Measurements from ENCODE around the gene SHANK1.
"Not testable (repeated sequence)": the region's sequence is repeated elsewhere in the genome, so short reads cannot be mapped to it uniquely, and the experiment has no call there.

SHANK1 gene

DNA sequence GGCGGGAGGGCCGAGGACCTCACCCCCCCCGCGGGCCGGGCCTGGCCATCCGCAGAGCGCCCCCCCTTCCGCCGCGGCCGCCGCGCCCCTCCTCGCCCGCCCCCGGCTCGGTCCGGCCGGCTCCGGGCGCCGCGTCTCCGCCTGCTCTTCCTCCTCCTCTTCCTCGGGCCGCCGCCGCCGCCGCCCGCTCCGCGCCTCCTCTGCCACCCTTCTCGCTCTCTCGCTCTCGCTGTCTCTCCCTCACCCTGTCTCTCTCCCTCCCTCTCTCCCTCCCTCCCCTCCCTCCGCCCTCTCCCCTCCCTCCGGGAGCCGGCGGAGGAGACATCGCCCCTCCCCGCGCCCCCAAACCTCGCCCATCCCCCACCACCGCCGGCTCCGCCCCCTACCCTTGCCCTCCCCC is at the start of gene SHANK1:
Gene SHANK1 (minus strand): TSS at position 237 of the 400 bp plus-strand sequence. CDS start 2,883 bp downstream, outside the sequence.
- no peak for DNase-seq

DNA sequence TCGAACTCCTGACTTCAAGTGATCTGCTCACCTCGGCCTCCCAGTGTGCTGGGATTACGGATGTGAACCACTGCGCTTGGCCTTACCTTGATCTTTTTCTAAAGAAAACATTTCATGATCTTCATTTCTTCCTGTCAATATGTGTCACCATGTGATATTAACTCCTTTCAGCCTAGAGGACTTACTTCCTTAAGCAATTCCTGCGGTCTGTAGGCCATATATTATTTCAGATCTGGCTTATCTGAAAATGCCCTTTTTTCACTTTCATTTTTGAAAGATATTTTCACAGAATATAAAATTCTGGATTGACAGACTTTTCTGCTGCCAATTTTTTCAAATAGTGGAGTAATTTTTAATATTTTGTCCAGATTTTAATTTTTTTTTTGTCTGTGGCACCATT is 48.7 kb upstream of the SHANK1 start:
- no peak for DNase-seq

DNA sequence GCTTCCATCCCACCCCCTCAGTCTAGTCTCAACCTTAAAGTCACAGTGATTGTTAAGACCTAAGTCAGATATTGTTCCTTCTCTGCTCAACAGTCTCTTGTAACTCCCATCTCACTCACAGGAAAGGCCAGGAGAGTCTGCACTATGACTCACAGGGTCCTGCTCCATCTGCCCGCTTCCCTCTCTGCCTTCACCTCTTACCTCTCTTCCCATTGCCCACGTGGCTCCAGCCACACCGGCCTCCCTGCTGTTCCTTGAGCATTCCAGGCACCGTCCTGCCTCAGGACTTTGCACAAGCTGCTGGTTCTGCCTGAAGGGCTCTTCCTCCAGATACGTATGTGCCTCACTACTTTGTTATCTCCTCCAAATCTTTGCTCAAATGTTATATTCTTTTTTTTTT is 47.7 kb upstream of the SHANK1 start:
- DNase-seq, result not testable (repeated sequence)

DNA sequence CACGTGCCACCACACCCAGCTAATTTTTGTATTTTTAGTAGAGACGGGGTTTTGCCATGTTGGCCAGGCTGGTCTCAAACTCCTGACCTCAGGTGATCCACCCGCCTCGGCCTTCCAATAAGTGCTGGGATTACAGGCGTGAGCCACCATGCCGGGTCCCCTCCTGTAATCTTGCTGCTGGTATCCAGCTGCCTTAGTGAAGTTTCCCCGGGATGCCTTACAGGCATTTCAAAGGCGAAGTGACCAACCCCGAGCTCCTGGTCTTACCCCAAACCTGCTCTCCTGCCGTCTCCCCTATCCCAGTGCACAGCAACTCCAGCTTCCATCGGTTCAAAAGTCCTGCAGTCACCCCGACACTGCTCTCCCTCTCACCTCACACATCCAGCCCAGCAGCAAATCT is 47.1 kb upstream of the SHANK1 start:
- DNase-seq, result not testable (repeated sequence)

DNA sequence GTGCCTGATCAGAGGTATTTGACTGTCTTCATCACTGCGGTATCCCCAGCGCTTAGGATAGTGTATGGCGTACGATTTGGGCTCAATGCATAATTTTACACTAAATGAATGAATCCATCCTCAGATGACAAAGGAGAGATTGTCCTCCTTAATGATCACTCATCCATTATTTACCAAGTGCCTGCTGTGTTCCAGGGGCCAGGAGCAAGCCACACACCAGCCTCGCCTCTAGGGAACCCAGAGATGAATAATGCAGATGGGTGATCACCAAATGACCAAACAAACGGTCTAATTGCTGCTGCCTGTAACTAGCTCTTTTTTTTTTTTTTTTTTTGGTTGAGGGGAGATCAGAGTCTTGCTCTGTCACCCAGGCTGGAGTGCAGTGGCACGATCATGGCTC is 44.8 kb upstream of the SHANK1 start:
- DNase-seq, result no peak

DNA sequence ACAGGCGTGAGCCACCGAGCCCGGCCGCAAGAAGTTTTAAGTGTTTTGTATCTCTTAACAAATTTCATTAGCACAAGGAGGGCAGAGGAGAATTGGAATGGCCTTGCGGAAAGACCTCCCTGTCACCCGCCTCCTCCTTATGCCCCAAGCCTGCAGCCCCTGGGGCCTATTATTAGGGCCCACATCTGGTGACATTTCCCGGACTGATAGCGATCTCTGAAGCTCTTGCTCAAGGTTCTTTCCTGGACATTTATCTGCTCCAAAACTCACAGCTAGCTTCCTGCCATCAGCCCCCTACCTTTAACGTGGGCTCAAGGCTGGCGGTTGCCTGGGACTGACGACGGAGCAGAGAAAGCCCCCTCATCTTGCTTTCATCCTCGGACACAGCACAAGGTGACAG is 43.9 kb upstream of the SHANK1 start:
- DNase-seq, result not testable (repeated sequence)

DNA sequence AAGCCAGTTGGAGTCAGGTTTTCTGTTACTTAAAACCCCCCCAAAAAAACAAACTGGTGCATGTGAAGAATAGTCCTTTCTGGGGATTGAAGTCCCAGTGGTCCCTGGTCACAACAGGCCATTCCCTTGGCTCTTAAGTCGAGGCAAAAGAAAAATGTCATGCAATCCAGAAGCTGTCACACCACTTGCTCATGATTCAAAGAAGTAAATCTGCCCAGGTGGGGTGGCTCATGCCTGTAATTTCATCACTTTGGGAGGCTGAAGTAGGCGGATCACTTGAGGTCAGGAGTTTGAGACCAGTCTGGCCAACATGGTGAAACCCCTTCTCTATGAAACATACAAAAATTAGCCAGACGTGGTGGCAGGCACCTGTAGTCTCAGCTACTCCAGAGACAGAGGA is 41.9 kb upstream of the SHANK1 start:
- DNase-seq, result not testable (repeated sequence)

DNA sequence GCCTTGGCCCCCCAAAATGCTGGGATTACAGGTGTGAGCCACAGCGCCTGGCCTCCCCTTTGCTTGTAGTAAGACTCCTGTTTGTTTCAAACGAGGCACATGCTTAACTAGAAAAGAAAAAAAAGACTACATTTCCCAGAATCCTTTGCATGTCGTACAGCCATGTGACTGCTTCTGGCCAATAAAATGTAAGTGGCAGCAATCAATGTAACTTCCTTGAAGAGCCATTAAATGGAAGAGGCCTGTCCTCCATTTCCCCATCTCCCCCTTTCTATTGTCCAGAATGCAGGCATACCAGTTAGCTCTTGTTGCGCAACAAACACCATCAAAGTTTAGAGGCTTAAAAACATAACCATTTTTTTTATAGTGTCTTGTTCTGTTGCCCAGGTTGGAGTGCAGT is 40.3 kb upstream of the SHANK1 start:
- no peak for DNase-seq

DNA sequence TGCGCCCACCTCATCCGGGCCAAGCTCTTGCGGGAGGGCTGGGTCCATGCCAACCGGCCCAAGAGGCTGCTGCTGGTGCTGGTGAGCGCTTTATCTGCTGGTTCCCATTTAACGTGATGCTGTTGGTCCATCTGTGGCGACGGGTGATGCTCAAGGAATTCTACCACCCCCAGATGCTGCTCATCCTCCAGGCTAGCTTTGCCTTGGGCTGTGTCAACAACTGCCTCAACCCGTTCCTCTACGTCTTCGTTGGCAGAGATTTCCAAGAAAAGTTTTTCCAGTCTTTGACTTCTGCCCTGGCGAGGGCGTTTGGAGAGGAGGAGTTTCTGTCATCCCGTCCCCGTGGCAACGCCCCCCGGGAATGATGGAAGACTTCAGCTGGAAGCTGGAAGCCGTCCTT is 39.5 kb upstream of the SHANK1 start:
- DNase-seq, result not testable (repeated sequence)

DNA sequence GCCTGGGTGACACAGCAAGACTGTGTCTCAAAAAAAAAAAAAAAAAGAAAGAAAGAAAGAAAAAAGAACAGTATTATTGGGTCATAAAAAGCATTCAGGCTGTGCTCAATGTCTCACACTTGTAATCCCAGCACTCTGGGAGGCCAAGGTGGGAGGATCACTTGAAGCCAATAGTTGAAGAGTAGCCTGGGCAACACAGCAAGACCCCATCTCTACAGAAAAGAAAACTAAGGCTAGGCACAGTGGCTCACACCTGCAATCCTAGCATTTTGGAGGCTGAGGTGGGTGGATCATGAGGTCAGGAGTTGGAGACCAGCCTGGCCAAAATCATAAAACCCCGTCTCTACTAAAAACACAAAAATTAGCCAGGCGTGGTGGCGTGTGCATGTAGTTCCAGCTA is 38.0 kb upstream of the SHANK1 start:
- not testable (repeated sequence) for DNase-seq

DNA sequence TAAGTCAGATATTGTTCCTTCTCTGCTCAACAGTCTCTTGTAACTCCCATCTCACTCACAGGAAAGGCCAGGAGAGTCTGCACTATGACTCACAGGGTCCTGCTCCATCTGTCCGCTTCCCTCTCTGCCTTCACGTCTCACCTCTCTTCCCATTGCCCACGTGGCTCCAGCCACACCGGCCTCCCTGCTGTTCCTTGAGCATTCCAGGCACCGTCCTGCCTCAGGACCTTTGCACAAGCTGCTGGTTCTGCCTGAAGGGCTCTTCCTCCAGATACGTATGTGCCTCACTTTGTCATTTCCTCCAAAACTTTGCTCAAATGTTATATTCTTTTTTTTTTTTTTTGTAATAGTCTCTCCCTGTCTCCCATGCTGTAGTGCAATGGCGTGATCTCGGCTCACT is 36.6 kb upstream of the SHANK1 start:
- DNase-seq, result not testable (repeated sequence)

DNA sequence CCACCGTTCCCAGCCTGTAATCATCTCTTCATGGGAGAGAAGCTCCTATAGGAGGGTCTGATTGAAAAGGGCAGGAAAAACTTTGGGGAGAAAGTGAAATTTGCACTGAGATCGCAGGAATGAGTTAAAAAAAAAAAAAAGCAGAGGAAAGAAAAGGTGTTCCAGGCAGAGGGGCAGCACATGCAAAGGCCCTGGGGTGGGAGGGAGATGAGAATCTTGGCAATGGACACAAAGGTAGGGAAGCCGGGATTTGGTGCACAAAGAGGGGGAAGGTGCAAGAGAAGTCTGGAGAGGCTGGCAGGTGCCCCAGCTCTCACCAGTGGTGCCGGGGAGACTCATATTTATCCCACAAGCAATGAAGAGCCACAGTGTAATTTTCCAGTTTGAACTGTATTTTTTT is 34.3 kb upstream of the SHANK1 start:
- DNase-seq, result no peak

DNA sequence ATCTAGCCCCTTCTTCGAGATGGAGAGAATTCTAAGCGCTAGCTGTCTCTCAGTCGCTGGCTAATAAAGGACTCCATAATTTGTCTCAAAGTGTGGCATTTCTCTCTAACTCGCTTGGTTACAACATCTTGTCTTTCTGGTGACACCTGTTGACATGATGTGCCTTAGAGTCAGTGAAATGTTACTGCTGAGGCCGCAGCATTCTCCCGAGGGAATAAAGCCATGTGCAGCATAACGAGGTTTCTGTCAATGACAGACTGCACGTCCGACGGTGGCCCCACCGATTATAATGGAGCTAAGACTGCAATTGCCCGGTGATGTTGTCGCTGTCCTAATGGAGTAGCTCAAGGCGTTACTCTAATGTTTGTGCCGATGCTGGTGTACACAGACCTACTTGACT is 30.4 kb upstream of the SHANK1 start:
- no peak for DNase-seq

DNA sequence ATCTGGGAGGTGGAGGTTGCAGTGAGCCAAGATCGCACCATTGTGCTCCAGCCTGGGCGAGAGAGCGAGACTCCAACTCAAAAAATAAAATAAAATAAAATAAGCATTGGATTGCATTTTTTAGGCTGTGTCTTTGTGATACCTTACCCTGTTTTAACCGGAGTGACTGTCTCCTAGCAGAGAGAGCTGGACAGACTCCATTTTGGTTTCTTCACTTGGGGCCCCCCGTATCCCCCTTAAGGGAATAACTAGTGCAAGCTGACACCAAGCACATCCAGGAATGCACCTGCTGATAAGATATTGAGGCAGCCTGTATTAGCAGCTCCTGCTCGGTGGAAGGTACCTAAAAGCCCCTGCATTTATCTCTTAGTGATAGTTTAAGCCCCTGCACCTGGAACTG is 29.9 kb upstream of the SHANK1 start:
- no peak for DNase-seq

DNA sequence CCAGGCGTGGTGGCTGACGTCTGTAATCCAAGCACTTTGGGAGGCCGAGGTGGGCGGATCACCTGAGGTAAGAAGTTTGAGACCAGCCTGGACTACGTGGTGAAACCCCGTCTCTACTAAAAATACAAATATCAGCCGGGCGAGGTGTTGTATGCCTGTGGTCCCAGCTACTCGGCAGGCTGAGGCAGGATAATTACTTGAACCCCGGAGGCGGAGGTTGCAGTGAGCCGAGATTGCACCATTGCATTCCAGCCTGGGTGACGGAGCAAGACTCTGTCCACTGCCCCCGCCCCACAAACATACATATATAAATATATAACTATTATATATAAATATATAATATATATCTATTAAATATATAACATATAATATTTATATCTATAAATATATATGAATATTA is 27.5 kb upstream of the SHANK1 start:
- not testable (repeated sequence) for DNase-seq

DNA sequence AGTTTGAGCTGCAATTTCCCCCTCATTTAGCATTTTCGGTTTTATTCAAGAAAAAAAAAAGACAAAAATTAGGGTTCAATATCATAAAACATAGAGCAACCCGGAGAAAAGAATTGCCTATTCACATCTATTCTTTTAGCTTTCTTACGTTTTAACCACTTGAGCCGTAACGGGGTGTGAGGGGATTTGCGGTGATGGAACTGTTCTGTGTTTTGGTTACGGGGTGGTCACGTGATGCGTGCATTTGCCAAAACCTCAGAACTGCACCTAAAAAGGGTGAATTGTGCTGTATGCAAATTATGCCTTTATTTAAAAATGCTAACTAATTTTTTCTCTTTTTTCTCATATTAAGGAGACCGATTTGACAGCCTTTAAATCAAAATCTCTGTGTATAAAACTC is 25.6 kb upstream of the SHANK1 start:
- no peak for DNase-seq

DNA sequence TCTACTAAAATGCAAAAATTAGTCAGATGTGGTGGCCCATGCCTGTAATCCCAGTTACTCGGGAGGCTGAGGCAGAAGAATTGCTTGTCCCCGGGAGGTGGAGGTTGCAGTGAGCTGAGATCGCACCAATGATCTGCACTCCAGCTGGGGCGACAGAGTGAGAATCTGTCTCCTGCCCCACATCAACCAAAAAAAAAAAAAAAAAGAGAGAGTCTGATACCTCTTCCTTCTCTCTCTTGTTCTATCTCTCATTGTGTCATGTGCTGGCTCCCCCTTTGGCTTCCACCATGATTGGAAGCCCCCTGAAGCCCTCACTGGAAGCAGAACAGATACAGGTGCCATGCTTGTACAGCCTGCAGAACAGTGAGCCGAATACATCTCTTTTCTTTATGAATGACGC is 23.9 kb upstream of the SHANK1 start:
- DNase-seq, result no peak

DNA sequence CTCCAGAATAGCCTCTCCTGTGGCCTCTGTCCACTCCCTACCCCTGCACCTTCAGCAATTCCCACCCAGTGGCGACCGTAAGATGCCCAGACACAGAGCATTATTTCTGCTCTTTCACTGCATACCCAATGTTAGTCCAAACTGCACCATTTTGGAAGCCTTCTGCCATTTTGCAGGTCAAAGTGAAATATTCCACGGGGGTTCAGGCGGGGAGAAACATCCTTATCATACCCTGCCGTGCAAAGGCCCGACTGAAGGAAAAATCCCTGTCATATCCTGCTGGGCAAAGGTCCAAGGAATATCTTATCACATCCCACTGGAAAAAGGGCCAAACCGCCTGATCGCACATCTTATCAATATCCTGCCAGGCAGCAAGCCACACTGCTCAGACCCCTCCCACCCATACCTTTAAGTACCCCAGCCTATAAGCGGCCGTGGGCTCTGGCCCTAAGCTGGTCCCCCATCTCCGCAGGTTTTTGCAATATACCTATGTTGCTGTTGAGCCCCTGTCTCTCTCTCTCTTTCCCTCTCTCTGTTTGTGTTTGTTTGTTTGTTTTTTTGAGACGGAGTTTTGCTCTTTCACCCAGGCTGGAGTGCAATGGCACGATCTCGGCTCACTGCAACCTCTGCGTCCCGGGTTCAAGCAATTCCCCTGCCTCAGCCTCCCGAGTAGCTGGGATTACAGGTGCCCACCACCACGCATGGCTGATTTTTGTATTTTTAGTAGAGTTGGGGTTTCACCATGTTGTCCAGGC is 21.8 kb upstream of the SHANK1 start:
- no peak for DNase-seq

DNA sequence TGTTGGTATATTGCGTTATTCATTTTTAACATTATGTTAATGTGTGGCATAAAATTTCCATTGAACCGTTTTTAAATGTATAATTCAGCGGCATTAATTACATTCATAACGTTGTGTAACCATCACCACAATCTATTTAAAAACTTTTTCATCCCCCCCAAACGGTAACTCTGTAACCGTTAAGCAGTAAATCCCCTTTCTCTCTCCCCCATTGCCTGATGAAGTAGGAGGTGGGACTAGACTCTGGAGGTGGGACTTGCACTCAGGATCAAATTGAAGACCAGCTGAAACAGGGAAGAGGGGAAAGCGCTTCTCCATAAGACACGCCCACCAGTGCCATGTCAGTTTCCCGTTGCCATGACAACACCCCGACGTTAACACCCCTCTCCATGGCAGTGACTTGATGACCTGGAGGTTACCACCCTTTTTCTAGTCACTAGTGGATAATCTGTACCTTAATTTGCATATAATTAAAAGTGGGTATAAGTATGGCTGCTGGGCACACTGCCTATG is 20.4 kb upstream of the SHANK1 start:
- DNase-seq, result no peak

DNA sequence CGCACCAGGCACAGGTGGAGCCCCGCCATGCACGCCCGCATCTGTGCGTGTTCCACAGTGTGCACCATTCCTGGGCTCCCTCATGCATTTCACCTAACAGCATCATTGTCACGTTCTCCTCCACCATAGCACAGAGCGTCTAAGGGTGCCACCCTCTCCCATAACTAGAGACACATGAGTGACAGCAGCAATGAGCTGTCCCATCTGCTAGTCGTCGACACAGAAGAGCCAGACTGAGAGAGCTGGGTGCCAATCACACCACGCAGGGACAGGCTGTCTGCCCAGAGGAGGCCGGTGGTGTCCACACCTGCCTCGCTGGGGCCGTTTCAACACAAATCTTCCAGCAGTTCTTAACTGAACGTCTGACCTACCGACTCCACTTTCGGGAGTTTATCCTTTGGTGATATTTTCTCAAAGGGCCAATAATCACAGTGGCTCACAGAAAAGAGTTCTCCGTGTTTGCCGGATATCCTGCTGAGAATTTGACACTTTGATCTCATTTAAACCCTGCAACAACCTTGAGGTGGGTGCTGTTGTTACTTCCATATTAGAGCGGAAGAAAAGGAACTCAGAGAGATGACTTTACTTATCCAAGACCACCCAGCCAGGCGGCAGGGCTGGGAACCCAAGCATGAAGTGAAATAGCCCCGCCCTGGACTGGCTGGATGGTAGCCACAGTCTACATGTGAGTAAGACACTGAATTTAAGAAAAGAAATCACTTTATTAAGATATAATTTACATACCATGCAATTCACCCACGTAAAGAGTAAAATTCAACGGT is 19.7 kb upstream of the SHANK1 start:
- DNase-seq, result no peak

DNA sequence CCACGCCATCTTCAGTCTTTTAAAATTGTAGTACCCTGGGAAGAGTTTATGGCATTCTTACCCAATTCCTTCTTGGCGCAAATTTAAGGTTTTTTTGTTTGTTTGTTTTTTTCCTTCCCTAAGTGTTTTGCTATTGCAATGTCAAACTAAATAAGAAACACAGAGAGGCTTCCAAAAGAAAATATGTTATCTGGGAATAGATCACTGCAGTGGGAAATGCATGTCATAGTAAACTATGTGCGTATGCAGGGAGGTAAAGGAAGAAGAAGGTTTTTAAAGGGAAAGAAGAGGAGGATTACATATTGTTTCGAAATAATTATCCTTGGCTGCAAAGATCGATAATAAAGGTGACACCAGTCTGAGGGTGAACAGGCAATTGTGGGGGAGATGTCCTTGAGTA is 16.7 kb upstream of the SHANK1 start:
- DNase-seq, result no peak

DNA sequence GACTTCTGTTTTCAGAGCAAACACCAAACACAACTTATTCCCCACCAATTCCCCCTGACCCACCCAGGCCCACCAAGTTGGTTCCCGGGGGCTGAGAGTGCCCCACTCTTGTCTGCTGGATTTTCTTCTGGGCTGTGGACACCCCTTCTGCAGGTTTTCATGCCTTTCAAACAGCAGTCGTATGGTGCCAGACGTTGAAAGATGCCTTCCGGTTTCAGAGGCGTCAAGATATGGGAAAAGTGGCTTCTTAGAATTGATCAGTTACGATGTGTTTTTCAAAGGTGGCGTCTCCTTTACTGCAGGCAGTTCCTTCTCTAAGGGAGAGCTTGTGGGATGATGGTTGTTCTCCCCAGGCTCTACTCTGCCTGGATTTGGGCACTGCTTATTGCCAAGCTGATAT is 16.3 kb upstream of the SHANK1 start:
- DNase-seq, result no peak

DNA sequence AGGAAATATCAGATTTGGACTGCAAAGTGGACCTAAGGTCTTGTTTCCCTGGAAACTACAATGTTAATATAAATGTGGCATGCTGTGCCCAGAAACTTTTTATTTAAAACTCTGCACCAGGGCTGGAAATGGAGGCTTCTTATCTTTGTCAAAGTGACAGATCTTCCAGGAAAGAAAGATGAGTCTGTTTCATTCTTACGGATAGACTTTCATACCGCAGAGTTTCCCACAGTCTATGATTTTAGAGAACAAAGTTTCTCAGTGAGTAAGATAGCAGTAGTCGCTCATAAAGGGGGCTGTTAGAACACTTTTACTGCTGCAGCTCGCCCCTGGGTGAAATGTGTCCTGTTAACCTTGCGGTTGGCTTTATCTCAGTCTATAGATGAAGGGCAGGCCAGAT is 10.3 kb upstream of the SHANK1 start:
- DNase-seq, result no peak

DNA sequence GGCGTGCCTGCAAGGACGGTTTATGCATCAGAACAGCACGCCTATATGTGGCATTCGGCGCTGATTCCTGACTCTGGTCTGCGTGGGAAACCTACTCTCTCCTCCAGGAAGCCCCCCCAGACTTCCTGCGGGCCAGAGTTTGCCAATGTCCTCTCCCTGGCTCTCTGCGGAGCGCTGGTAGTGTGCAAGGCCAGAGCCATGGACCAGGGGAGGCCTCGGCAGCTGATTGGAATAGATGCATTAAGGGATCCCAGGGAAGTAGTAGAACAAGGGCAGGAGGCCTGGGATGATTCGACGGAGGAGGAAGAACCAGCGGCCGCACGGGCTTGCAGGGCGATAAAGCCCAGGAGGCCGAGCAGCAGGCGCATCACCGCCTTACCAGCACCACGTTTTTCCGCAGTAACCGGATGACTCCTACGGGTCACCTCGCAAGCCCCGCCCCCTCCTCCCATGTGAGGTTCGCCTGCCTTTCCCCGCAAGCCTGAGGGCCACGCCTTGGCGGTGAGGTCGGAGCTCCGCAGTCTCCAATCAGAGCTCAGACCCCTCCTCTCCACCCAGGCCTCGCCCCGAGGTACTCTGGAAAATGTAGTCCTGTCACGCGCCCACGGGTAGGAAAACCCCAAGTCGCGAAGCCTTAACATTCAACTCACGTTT is 8.6 kb upstream of the SHANK1 start:
- no peak for DNase-seq
